Mesenchymal stem cell (in vitro differentiated cells and primary cell): ENCODE measurements around the gene WSB2.

Source experiments
- DNase-seq: peaks from one replicate; pipeline ENCODE4 v3.0.0-alpha.2; 2013
- H2AFZ ChIP-seq: one replicate; pipeline ENCODE4 v1.6.1; 2013; ENCODE audit warnings: low read depth, mild to moderate bottlenecking, control low read depth, inconsistent platforms, low read length, moderate library complexity
- H2AK5ac ChIP-seq: 2 replicates; pipeline ENCODE4 v1.6.1; 2013; ENCODE audit warnings: low read length, moderate library complexity, mild to moderate bottlenecking, inconsistent platforms; ENCODE audit not compliant: severe bottlenecking
- H2BK120ac ChIP-seq: one replicate; pipeline ENCODE4 v1.6.1; 2013; ENCODE audit warnings: low read depth, mild to moderate bottlenecking, inconsistent platforms, low read length, moderate library complexity
- H2BK12ac ChIP-seq, 2 experiments: one replicate each; pipeline ENCODE4 v1.6.1; 2013; ENCODE audit warnings: inconsistent platforms in 2 of 2, low read length in 2 of 2, mild to moderate bottlenecking in 2 of 2, moderate library complexity in 2 of 2, control low read depth in 1 of 2
- H2BK15ac ChIP-seq: one replicate; pipeline ENCODE4 v1.6.1; 2013; ENCODE audit warnings: mild to moderate bottlenecking, low read depth, inconsistent platforms; ENCODE audit not compliant: poor library complexity, severe bottlenecking
- H2BK5ac ChIP-seq: 2 replicates; pipeline ENCODE4 v1.6.1; 2013; ENCODE audit warnings: low read depth, mild to moderate bottlenecking, low read length, control low read depth, inconsistent platforms; ENCODE audit not compliant: poor library complexity, severe bottlenecking
- H3K14ac ChIP-seq, 2 experiments: one replicate each; pipeline ENCODE4 v1.6.1; 2013; ENCODE audit warnings: inconsistent platforms in 2 of 2, low read length in 2 of 2, control low read depth in 1 of 2, mild to moderate bottlenecking in 1 of 2, moderate library complexity in 1 of 2
- H3K18ac ChIP-seq, 2 experiments: one replicate each; pipeline ENCODE4 v1.6.1; 2013; ENCODE audit warnings: inconsistent platforms in 2 of 2, low read length in 2 of 2, control low read depth in 1 of 2, low read depth in 1 of 2, mild to moderate bottlenecking in 1 of 2
- H3K23ac ChIP-seq, 2 experiments: one replicate each; pipeline ENCODE4 v1.6.1; 2013; ENCODE audit warnings: inconsistent platforms in 2 of 2, low read length in 2 of 2, mild to moderate bottlenecking in 2 of 2, moderate library complexity in 2 of 2, control low read depth in 1 of 2
- H3K27ac ChIP-seq: 2 replicates; pipeline ENCODE4 v1.5.1; 2013; ENCODE audit warnings: mild to moderate bottlenecking, moderate library complexity, low read length, control low read depth, inconsistent platforms; ENCODE audit not compliant: poor library complexity, severe bottlenecking
- H3K27me3 ChIP-seq, 2 experiments: 2 replicates each; pipeline versions ENCODE4 v1.6.1 to v1.7.0; 2013; ENCODE audit warnings: low read length in 2 of 2, mild to moderate bottlenecking in 2 of 2, moderate library complexity in 2 of 2, control low read depth in 1 of 2, inconsistent platforms in 1 of 2; ENCODE audit not compliant: control insufficient read depth in 1 of 2, insufficient read depth in 1 of 2
- H3K36me3 ChIP-seq, 2 experiments: 2 replicates each; pipeline versions ENCODE4 v1.6.1 to v1.7.0; 2013; ENCODE audit warnings: low read length in 2 of 2, control low read depth in 1 of 2, inconsistent platforms in 1 of 2, low read depth in 1 of 2, mild to moderate bottlenecking in 1 of 2; ENCODE audit not compliant: insufficient read depth in 2 of 2, control insufficient read depth in 1 of 2
- H3K4ac ChIP-seq, 2 experiments: one replicate each; pipeline ENCODE4 v1.6.1; 2013; ENCODE audit warnings: inconsistent platforms in 2 of 2, low read length in 2 of 2, mild to moderate bottlenecking in 2 of 2, moderate library complexity in 2 of 2, control low read depth in 1 of 2, low read depth in 1 of 2
- H3K4me1 ChIP-seq: 2 replicates; pipeline ENCODE4 v1.6.1; 2013; ENCODE audit warnings: low read depth, low read length, control low read depth; ENCODE audit not compliant: control insufficient read depth, insufficient read depth
- H3K4me2 ChIP-seq: 2 replicates; pipeline ENCODE4 v1.6.1; 2013; ENCODE audit warnings: low read length, mild to moderate bottlenecking, inconsistent platforms; ENCODE audit not compliant: poor library complexity, severe bottlenecking
- H3K4me3 ChIP-seq, 2 experiments: 2 replicates each; pipeline versions ENCODE4 v1.5.1 to v1.7.0; 2013; ENCODE audit warnings: low read length in 2 of 2, mild to moderate bottlenecking in 2 of 2, control low read depth in 1 of 2, low read depth in 1 of 2; ENCODE audit not compliant: insufficient read depth in 1 of 2
- H3K79me1 ChIP-seq: replicated peaks from 2 replicates; pipeline ENCODE4 v1.6.1; 2013; ENCODE audit warnings: mild to moderate bottlenecking, control low read depth, low read length, inconsistent platforms; ENCODE audit not compliant: poor library complexity, severe bottlenecking
- H3K9ac ChIP-seq: 2 replicates; pipeline ENCODE4 v1.7.0; 2013; ENCODE audit warnings: mild to moderate bottlenecking, low read length, moderate library complexity
- H3K9me3 ChIP-seq: 2 replicates; pipeline ENCODE4 v1.7.0; 2013; ENCODE audit warnings: mild to moderate bottlenecking, low read length; ENCODE audit not compliant: control insufficient read depth
- H4K8ac ChIP-seq: one replicate; pipeline ENCODE4 v1.6.1; 2013; ENCODE audit warnings: inconsistent platforms, mild to moderate bottlenecking, low read length, moderate library complexity
- H4K91ac ChIP-seq: one replicate; pipeline ENCODE4 v1.6.1; 2013; ENCODE audit warnings: mild to moderate bottlenecking, low read length, inconsistent platforms
- WGBS: methylation state at CpG from one replicate; pipeline ENCODE4 v1.1.7; 2013; ENCODE audit warnings: mixed read lengths; 5-methylcytosine and 5-hydroxymethylcytosine counted together

The WSB2 gene

GRCh38 chr12:118063576-118064391, 2.8 kb upstream of the WSB2 start:
- Histone ChIP-seq H3K4me1 (peaks cover 4% of the 10 kb centered on the region), H3K14ac (no peak overlapping the region), H2BK15ac (no peak overlapping the region), H3K79me1 (peaks cover 1% of the 10 kb centered on the region), H4K8ac (no peak overlapping the region), H3K4me3 (no peak overlapping the region), H3K36me3 (peaks cover 0 to 3% of the 10 kb centered on the region in 2 experiments), H3K27me3 (no peaks in the 10 kb centered on the region), H2BK5ac (no peak overlapping the region), H3K27ac (no peak overlapping the region), H3K4me2 (no peak overlapping the region), H2BK120ac (no peak overlapping the region), H2BK12ac (no peak overlapping the region), H2AFZ (no peak overlapping the region), H3K9ac (no peak overlapping the region), H3K23ac (no peak overlapping the region), H4K91ac (no peak overlapping the region), H3K18ac (peak overlapping the region in 1 of 2 experiments; percentile 21), H3K9me3 (no peaks in the 10 kb centered on the region), H3K4ac (no peak overlapping the region), H2AK5ac (no peak overlapping the region)
- 70% methylated on average over 4 of the region's 4 CpGs for WGBS
- DNase-seq, result peak; percentile 37

DNA sequence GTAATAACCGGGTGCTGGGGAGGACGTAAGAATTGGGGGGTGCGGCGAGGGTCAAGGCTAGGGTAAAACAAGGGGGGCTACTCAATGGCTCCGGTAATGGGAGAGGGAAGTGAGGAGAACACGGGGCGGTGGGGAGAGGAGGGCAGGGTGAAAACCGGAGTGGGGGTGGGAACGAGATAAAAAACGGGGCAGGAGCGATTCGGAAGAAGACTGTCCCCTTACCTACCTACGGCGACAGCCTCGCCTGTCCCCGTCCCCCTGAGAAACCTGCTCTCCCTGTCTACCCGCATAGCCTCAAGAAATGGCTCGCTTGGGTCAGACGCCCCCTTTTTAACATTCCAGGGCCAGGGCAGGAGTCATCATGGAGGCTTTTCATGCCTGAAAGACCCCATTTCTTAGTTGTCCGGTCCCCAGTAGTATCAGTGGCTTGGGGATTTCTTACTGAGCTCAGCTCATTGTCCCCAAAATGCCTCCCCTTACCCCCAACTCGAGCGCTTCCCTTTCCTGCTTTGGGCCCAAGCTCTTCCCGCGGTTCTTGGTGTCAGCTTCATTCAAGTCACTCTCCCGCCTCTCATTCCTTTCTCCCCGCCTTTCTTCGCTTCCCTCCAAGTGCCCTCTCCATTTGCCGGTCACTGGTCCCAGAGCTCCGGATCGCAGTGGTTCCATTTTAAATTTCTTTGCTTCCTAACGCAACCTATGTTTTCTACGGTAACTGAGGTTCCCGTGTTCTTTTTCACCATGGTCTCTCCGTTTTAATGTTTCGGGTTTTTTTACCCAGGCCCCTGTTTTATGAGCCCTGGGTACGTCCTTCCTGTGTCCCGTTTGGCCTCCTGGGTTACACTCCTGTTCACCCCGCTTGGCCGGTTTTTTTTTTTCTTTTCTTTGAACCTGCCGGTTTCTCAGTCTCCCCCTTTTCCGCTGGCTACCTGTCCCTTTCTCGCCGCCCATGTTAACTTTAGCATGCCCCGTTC, 1.2 kb upstream of the WSB2 start:
- peak overlapping the region; percentile 77 to 91 for H3K4me3 ChIP-seq
- peak; percentile 69 for DNase-seq

DNA sequence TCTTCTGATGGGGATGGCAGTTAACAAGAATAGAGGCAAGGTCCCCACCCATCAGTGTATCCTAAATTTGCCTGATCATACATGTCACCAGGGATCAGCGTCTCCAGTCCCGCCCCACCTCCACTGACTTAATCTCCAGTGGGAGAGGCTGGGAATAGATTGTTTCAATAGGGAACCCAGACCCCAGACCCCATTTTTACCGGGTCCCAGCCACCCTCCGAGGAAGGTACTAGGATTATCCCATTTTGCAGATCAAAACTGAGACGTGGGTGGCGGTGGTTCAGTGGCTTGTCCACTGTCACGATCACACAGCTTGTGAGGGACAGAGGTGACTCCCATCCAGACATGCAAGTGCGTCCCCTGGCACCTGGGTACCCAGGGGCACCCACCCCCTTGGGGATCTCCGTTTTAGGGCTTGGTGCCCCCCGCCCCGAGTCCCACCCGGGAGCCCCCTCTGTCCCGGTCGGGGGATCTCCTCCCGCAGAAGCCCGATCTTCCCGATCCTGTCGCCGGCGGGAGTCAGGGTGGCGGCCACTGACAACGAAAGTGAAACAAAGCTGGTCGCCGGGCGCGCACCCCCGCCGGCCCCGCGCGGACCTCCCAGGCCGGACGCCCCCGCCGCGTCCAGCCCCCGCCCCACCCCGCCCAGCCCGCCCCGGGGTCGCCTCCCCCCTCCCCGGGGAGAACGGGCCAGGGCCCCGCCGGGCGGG, 523 bp downstream of the WSB2 start:
- Histone ChIP-seq H3K4me1 (peaks cover 7% of the 10 kb centered on the region), H3K36me3 (peaks cover 3 to 8% of the 10 kb centered on the region in 2 experiments), H3K14ac (peak overlapping the region; percentile 67 to 96), H3K23ac (peak overlapping the region in 1 of 2 experiments; percentile 50), H3K9me3 (no peaks in the 10 kb centered on the region), H2BK12ac (peak overlapping the region in 1 of 2 experiments; percentile 45), H2AFZ (no peak overlapping the region), H3K18ac (peak overlapping the region; percentile 12 to 92), H2BK15ac (peak overlapping the region; percentile 97), H3K4me3 (peak overlapping the region; percentile 77 to 94), H3K79me1 (peaks cover 6% of the 10 kb centered on the region), H4K8ac (peak overlapping the region; percentile 72), H3K4ac (peak overlapping the region; percentile 18 to 93), H3K27ac (peak overlapping the region; percentile 90), H3K27me3 (no peaks in the 10 kb centered on the region), H4K91ac (peak overlapping the region; percentile 34), H2AK5ac (peak overlapping the region; percentile 14), H3K4me2 (peak overlapping the region; percentile 80), H2BK5ac (peak overlapping the region; percentile 95), H3K9ac (peak overlapping the region; percentile 98), H2BK120ac (peak overlapping the region; percentile 99)
- WGBS, result under 1% methylated on average over 7 of the region's 46 CpGs
- DNase-seq, result peak; percentile 64

More for the DNA sequence above, 1.2 kb upstream of the WSB2 start:
- H2BK120ac ChIP-seq, result peak overlapping the region; percentile 99
- no peak overlapping the region for H3K14ac ChIP-seq
- H3K9me3 ChIP-seq, result no peaks in the 10 kb centered on the region
- H3K36me3 ChIP-seq, result peaks cover 6% of the 10 kb centered on the region in 2 experiments
- H3K18ac ChIP-seq, result peak overlapping the region; percentile 94 to 98
- H3K79me1 ChIP-seq, result peaks cover 6% of the 10 kb centered on the region
- peak overlapping the region; percentile 71 to 96 for H3K4ac ChIP-seq
- peak overlapping the region; percentile 94 for H2BK5ac ChIP-seq
- peak overlapping the region; percentile 98 for H3K27ac ChIP-seq
- WGBS, result 3% methylated on average over 42 of the region's 44 CpGs
- no peak overlapping the region for H2AFZ ChIP-seq
- H2BK15ac ChIP-seq, result no peak overlapping the region
- H4K8ac ChIP-seq, result peak overlapping the region; percentile 99
- peak overlapping the region; percentile 47 for H2AK5ac ChIP-seq
- peaks cover 4% of the 10 kb centered on the region for H3K4me1 ChIP-seq
- no peaks in the 10 kb centered on the region for H3K27me3 ChIP-seq
- H3K23ac ChIP-seq, result no peak overlapping the region
- H2BK12ac ChIP-seq, result no peak overlapping the region
- H3K9ac ChIP-seq, result peak overlapping the region; percentile 97
- peak overlapping the region; percentile 83 for H3K4me2 ChIP-seq
- H4K91ac ChIP-seq, result peak overlapping the region; percentile 89
